MM.1S (cell line): ENCODE data around the gene BCAR1.

Source experiments
- DNase-seq: peaks from one replicate; pipeline ENCODE4 v3.0.0-alpha.2; 2015
- H2AFZ ChIP-seq: fragments of 300-600 bp; sonication (generic); 2 replicates; pipeline ENCODE4 v1.6.0; 2016; ENCODE audit warnings: antibody characterized with exemption, low read length
- H3F3A ChIP-seq: fragments of 300-600 bp; sonication (generic); 2 replicates; pipeline ENCODE4 v1.6.1; 2016; ENCODE audit warnings: mild to moderate bottlenecking, antibody characterized with exemption, low read length, moderate library complexity, mixed read lengths; ENCODE audit not compliant: insufficient read depth
- H3K27ac ChIP-seq: fragments of 300-600 bp; sonication (generic); 2 replicates; pipeline ENCODE4 v1.5.1; 2016; ENCODE audit warnings: mild to moderate bottlenecking, low read length
- H3K27me3 ChIP-seq: fragments of 300-600 bp; sonication (generic); replicated peaks from 2 replicates; pipeline ENCODE4 v1.6.0; 2016; ENCODE audit warnings: low read length; ENCODE audit not compliant: insufficient read depth
- H3K36me3 ChIP-seq: fragments of 300-600 bp; sonication (generic); replicated peaks from 2 replicates; pipeline ENCODE4 v1.6.1; 2016; ENCODE audit warnings: mild to moderate bottlenecking, low read length, mixed read lengths; ENCODE audit not compliant: insufficient read depth
- H3K4me1 ChIP-seq: fragments of 300-600 bp; sonication (generic); 2 replicates; pipeline ENCODE4 v1.6.1; 2016; ENCODE audit warnings: low read length, mixed read lengths
- H3K4me2 ChIP-seq: fragments of 300-600 bp; sonication (generic); 2 replicates; pipeline ENCODE4 v1.6.0; 2016; ENCODE audit warnings: low read depth, low read length
- H3K4me3 ChIP-seq: fragments of 300-600 bp; sonication (generic); 2 replicates; pipeline ENCODE4 v1.5.1; 2016; ENCODE audit warnings: low read length, mixed read lengths
- H3K79me2 ChIP-seq: fragments of 300-600 bp; sonication (generic); 2 replicates; pipeline ENCODE4 v1.6.1; 2016; ENCODE audit warnings: mixed run types, low read length, mixed read lengths
- H3K9ac ChIP-seq: fragments of 300-600 bp; sonication (generic); 2 replicates; pipeline ENCODE4 v1.6.1; 2016; ENCODE audit warnings: low read length, mixed read lengths
- H3K9me2 ChIP-seq: fragments of 300-600 bp; sonication (generic); replicated peaks from 2 replicates; pipeline ENCODE4 v1.6.1; 2016; ENCODE audit warnings: mild to moderate bottlenecking, low read length, mixed read lengths; ENCODE audit not compliant: insufficient read depth
- H3K9me3 ChIP-seq: fragments of 300-600 bp; sonication (generic); replicated peaks from 2 replicates; pipeline ENCODE4 v1.6.1; 2016; ENCODE audit warnings: mild to moderate bottlenecking, low read length, mixed read lengths; ENCODE audit not compliant: insufficient read depth
- H4K20me1 ChIP-seq: fragments of 300-600 bp; sonication (generic); 2 replicates; pipeline ENCODE4 v1.6.1; 2016; ENCODE audit warnings: mild to moderate bottlenecking, low read length, moderate library complexity, mixed read lengths; ENCODE audit not compliant: insufficient read depth
- EZH2 ChIP-seq: fragments of 300-600 bp; sonication (generic); optimal IDR thresholded peaks from 2 replicates; pipeline ENCODE3; 2017; ENCODE audit warnings: low read depth, mild to moderate bottlenecking, antibody characterized with exemption, low read length, mixed read lengths
- EZH2phosphoT487 ChIP-seq: fragments of 300-600 bp; sonication (generic); IDR thresholded peaks from 2 replicates; pipeline ENCODE4 v1.6.1; 2018; ENCODE audit warnings: antibody characterized with exemption, low read length
- TF ChIP-seq, protein P1 (sequence below): fragments of 300-600 bp; sonication (generic); IDR thresholded peaks from 2 replicates; pipeline ENCODE4 v1.5.1; 2016; ENCODE audit warnings: antibody characterized with exemption, low read length, mixed read lengths

BCAR1 gene

DNA sequence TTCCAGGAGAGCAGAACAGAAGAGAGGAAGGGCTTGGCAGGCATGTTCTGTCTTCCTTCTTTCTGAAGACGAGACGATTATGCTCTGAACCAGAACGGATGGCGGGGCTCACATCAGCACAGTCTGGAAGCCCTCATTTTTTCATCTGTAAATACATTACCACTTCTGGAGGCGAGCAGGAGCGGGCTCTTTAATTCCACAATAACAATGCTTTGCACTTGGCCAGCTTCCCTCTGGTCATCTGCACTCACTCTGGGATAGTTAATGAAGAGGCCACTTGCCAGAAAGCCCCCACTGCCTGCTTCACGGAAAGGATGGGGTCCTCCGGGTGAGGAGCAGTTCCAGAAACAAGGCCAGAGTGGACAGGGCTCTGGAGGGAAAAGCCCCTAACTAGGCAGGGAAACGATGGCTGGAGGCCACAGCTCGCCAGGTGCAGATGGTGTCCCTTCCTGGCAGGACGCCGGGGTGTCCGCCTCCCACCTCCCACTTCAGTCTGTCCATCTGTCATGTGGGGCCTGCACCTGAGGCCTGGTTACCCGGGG is 13.1 kb upstream of the BCAR1 start:
- H3K79me2 ChIP-seq, result no peaks in the 10 kb centered on the region
- no peak overlapping the region for H3K4me3 ChIP-seq
- DNase-seq, result no peak
- no peaks in the 10 kb centered on the region for H3K9me3 ChIP-seq
- no peaks in the 10 kb centered on the region for H3K9me2 ChIP-seq
- no peak overlapping the region for H2AFZ ChIP-seq
- no peak overlapping the region for H3K27ac ChIP-seq
- TF ChIP-seq, protein P1, sequence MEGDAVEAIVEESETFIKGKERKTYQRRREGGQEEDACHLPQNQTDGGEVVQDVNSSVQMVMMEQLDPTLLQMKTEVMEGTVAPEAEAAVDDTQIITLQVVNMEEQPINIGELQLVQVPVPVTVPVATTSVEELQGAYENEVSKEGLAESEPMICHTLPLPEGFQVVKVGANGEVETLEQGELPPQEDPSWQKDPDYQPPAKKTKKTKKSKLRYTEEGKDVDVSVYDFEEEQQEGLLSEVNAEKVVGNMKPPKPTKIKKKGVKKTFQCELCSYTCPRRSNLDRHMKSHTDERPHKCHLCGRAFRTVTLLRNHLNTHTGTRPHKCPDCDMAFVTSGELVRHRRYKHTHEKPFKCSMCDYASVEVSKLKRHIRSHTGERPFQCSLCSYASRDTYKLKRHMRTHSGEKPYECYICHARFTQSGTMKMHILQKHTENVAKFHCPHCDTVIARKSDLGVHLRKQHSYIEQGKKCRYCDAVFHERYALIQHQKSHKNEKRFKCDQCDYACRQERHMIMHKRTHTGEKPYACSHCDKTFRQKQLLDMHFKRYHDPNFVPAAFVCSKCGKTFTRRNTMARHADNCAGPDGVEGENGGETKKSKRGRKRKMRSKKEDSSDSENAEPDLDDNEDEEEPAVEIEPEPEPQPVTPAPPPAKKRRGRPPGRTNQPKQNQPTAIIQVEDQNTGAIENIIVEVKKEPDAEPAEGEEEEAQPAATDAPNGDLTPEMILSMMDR, result no peak
- TF ChIP-seq EZH2, result no peak
- no peak for TF ChIP-seq EZH2phosphoT487
- no peaks in the 10 kb centered on the region for H3F3A ChIP-seq
- 0 out of 2 replicates have a peak, but pooled peaks cover 7% of the 10 kb centered on the region for H3K27me3 ChIP-seq
- H3K9ac ChIP-seq, result no peak overlapping the region
- no peaks in the 10 kb centered on the region for H3K4me1 ChIP-seq
- H3K36me3 ChIP-seq, result no peaks in the 10 kb centered on the region
- no peaks in the 10 kb centered on the region for H4K20me1 ChIP-seq
- H3K4me2 ChIP-seq, result no peak overlapping the region

- Histone ChIP-seq H3K27me3 (0 out of 2 replicates have a peak, but pooled peaks cover 7% of the 10 kb centered on the region), H3K27ac (no peak overlapping the region), H3F3A (no peaks in the 10 kb centered on the region), H3K36me3 (no peaks in the 10 kb centered on the region), H3K79me2 (no peaks in the 10 kb centered on the region), H3K4me2 (no peak overlapping the region), H2AFZ (no peak overlapping the region), H3K9me2 (no peaks in the 10 kb centered on the region), H3K9ac (no peak overlapping the region), H3K4me3 (no peak overlapping the region), H3K4me1 (no peaks in the 10 kb centered on the region), H3K9me3 (no peaks in the 10 kb centered on the region), H4K20me1 (no peaks in the 10 kb centered on the region)
- DNase-seq, result no peak
- TF ChIP-seq, protein P1, result no peak
- TF ChIP-seq EZH2 (no peak), EZH2phosphoT487 (no peak)
Measured at GRCh38 chr16:75263963-75264445, 12.6 kb upstream of the BCAR1 start.

- Histone ChIP-seq H3K4me3 (no peak overlapping the region), H2AFZ (no peak overlapping the region), H3K9ac (no peak overlapping the region), H3K4me1 (no peaks in the 10 kb centered on the region), H4K20me1 (no peaks in the 10 kb centered on the region), H3K9me2 (no peaks in the 10 kb centered on the region), H3K27ac (no peak overlapping the region), H3K36me3 (no peaks in the 10 kb centered on the region), H3K4me2 (no peak overlapping the region), H3K9me3 (no peaks in the 10 kb centered on the region), H3K27me3 (0 out of 2 replicates have a peak, but pooled peaks cover 7% of the 10 kb centered on the region), H3F3A (no peaks in the 10 kb centered on the region), H3K79me2 (no peaks in the 10 kb centered on the region)
- TF ChIP-seq EZH2 (no peak), EZH2phosphoT487 (no peak)
- TF ChIP-seq, protein P1, result no peak
- no peak for DNase-seq
Measured at GRCh38 chr16:75263291-75263962, 12.0 kb upstream of the BCAR1 start.
